ENCODE measurements around the gene TPSD1.
"Not testable (repeated sequence)": the region's sequence is repeated elsewhere in the genome, so short reads cannot be mapped to it uniquely, and the experiment has no call there.

Gene TPSD1

DNA sequence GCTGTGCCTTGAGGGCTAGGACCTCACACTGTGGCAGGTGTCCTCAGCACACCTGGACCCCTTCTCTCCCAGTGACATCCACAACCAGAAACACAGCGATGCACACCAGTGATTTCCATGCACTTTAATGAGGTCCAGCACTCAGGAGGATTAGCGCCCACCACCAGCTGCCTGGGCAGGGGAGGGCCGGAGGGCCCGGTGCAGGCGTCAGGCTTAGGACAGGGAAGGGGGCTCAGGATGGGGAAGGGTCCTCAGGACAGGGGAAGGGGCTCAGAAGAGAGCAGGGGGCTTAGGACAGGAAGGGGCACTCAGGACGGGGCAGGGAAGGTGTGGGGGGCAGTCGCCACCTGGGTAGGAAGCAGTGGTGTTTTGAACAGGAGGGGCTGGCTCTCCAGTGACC, 27.6 kb upstream of the TPSD1 start:
- not testable (repeated sequence) for DNase-seq

DNA sequence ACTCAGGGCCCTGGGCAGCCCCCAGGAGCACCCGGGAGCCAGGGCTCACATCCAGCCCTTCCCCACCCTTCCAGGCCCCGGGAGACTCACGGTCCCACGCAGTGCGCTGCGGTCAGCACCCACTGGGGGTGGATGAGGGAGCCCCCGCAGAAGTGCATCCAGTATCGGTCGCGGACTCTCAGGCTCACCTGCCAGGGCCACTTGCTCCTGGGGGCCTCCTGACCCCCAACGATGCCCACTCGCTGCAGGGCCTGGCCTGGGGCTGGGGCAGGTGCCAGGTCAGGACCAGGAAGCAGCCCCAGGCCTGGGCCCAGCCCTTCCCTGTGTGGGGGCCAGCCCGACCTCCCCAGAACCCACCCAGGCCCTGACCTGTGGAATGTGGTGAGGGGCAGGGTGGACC, 26.4 kb upstream of the TPSD1 start:
- intact Hi-C loops (cut with DNase I; ENCODE audit: low total_unique reads): not testable (repeated sequence)

More for the DNA sequence above, 27.6 kb upstream of the TPSD1 start:
- H3K4me3 ChIP-seq; intact Hi-C loops (cut with DNase I; ENCODE audit: low total_unique reads); H3K27me3 ChIP-seq; H3K9me3 ChIP-seq; H3K36me3 ChIP-seq; H3K27ac ChIP-seq: not testable (repeated sequence)
- H3K4me1 ChIP-seq: peaks cover 0 to 12% (median 5%) of the 10 kb centered on the region in 4 donors

DNA sequence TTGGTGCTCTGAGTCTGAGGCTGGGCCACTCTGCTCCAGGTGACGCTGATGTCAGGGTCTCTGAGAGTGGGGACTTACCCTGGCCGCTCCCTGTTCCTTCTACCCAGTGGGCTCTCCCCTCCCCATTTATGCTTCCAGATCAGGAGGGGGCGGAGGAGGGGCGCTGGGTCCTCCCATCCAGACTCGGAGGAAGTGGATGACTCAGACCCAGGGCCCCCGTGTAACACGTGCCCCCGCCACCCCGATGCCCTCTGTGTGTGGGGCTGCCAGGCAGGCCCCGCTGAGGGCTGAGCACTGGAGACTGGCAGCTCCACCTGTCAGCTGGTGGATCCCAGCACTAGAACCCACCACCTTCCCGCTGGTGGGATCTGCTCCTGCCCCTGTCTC, 25.8 kb upstream of the TPSD1 start, which contains the start of gene TPSB2:
TSS of gene TPSB2 (minus strand) at position 101 of the 387 bp plus-strand sequence. CDS start 233 bp downstream, outside the sequence.
- H3K27me3 ChIP-seq; H3K9me3 ChIP-seq; intact Hi-C loops (cut with DNase I; ENCODE audit: low total_unique reads); H3K4me3 ChIP-seq; H3K36me3 ChIP-seq; DNase-seq; H3K27ac ChIP-seq: not testable (repeated sequence)
- peaks cover 0 to 11% (median 5%) of the 10 kb centered on the region in 4 donors for H3K4me1 ChIP-seq

More for the DNA sequence above, 26.4 kb upstream of the TPSD1 start:
- H3K4me1 ChIP-seq: peaks cover 0 to 12% (median 5%) of the 10 kb centered on the region in 4 donors
- H3K27ac ChIP-seq, H3K27me3 ChIP-seq, DNase-seq, H3K4me3 ChIP-seq, H3K36me3 ChIP-seq, H3K9me3 ChIP-seq: not testable (repeated sequence)

DNA sequence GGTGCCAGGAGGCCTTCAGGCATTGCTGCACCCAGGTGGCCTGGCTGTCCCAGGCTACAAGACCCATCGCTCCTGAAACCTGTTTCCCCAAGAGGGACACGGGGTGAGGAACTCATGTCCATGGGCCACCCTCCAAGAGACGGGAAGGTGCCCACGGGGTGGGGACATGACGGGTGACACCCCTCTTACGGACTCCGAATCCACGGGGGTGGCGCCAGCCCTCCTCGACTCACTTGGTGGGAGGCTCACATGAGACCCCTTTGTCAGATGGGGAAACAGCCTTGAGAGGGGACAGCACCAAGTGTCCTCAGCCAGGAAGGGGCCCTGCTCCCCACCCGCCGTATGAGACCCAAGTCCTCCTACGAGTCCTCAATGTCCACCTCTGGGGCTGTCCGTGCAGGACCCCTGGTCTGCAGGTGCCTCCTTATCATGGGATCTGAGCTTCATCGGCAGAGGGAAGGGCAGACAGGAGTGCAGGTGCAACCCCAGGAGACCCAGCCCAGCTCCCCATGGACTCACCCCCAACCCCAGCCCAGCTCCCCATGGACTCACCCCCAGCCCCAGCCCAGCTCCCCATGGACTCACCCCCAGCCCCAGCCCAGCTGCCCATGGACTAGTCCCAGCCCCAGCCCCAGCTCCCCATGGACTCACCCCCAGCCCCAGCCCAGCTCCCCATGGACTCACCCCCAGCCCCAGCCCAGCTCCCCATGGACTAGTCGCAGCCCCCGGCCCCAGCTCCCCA, 25.2 kb upstream of the TPSD1 start:
- DNase-seq; H3K27ac ChIP-seq; H3K27me3 ChIP-seq; intact Hi-C loops (cut with DNase I; ENCODE audit: low total_unique reads); H3K4me1 ChIP-seq; H3K9me3 ChIP-seq; H3K4me3 ChIP-seq; H3K36me3 ChIP-seq: not testable (repeated sequence)

DNA sequence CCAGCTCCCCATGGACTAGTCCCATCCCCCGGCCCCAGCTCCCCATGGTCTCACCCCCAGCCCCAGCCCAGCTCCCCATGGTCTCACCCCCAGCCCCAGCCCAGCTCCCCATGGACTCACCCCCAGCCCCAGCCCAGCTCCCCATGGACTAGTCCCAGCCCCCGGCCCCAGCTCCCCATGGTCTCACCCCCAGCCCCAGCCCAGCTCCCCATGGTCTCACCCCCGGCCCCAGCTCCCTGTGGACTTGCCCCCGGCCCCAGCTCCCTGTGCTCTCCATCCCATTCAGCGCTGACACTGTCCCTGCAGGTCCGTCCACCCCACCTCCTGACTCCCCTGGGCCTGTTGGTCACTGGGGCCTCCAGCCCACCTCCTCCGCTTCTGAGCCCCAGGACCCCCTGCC, 24.6 kb upstream of the TPSD1 start:
- H3K27ac ChIP-seq; H3K36me3 ChIP-seq; DNase-seq; H3K4me3 ChIP-seq; H3K4me1 ChIP-seq; H3K9me3 ChIP-seq; H3K27me3 ChIP-seq; intact Hi-C loops (cut with DNase I; ENCODE audit: low total_unique reads): not testable (repeated sequence)

DNA sequence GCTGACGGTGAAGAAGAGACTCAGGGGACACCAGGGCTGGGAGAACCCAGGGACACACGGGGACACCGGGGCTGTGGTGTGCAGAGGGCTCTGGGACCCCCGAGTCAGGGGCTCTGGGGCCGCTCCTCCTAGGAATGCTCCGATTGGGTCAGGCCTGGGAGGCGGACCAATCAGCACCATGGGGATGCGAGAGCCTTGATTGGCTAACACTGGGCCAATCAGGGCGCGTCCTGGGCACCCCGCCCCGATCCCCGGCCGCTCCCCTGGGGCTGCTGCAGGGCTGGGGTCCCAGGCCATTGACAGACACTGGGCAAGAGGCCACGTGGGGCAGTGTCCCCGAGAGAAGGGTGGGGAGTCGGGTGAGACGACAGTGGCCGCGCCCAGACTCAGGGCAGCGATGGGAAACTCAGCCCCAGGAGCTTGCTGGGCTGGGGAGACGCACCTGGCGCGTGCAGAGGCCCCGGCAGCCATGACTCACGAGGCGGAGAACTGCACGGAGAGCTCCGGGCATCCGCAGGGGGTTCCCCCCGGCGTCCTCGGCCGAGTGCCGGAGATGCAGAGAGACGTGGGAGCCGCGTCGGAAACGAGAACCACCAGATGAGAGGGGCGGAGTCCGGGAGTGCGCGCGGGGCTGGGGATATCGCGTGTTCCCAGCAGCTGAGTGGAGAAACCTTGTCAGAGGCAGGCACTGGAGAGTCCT, 23.7 kb upstream of the TPSD1 start:
- intact Hi-C loops (cut with DNase I; ENCODE audit: low total_unique reads); H3K27me3 ChIP-seq; DNase-seq; H3K4me3 ChIP-seq; H3K4me1 ChIP-seq; H3K27ac ChIP-seq; H3K36me3 ChIP-seq; H3K9me3 ChIP-seq: not testable (repeated sequence)

DNA sequence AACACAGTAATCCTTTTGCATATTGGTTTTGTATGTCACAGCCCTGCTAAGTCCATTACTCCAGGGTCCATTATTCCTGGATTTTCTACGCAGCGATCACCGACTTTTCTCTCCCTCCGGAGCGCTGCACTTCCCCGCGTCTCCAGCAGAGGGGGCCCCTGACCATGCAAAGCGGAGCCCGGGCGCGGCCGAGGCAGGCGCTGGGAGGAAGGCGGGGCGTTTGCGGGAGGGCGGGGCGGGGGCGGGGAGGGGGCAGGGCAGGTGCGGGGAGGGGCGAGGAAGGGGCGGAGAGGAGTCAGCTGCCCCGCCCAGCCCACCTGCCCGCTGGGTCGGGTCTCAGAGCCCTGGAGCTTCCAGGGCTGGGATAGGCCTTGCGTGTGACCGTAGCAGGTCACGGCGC, 19.2 kb upstream of the TPSD1 start:
- intact Hi-C loops (cut with DNase I; ENCODE audit: low total_unique reads); H3K27ac ChIP-seq; H3K9me3 ChIP-seq; H3K36me3 ChIP-seq; H3K4me3 ChIP-seq; DNase-seq; H3K4me1 ChIP-seq: not testable (repeated sequence)
- peaks cover 0 to 10% of the 10 kb centered on the region in 2 donors for H3K27me3 ChIP-seq

DNA sequence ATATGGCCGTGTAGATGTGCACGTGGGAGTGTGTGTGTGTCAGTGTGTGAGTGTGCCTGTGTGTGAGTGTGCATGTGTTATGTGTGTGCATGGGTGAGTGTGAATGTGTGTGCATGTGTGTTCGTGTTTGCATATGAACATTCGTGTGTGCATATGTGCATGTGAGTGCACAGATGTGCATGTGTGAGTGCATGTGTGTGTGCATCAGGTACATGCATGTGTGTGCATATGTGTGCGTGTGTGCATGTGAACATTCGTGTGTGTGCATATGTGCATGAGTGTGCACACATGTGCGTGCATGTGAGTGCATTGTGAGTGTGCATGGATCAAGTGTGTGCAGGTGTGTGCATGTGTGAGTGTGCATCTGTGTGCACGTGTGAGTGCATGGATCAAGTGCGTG, 17.9 kb upstream of the TPSD1 start:
- Histone ChIP-seq H3K9me3 (no peaks in the 10 kb centered on the region), H3K4me1 (no peaks in the 10 kb centered on the region), H3K27me3 (peaks cover 0 to 10% of the 10 kb centered on the region in 2 donors), H3K36me3 (no peaks in the 10 kb centered on the region), H3K4me3 (no peak overlapping the region), H3K27ac (no peak overlapping the region)
- no peak for DNase-seq
- intact Hi-C loops (cut with DNase I; ENCODE audit: low total_unique reads): no loop called here
- TF ChIP-seq, protein P1, sequence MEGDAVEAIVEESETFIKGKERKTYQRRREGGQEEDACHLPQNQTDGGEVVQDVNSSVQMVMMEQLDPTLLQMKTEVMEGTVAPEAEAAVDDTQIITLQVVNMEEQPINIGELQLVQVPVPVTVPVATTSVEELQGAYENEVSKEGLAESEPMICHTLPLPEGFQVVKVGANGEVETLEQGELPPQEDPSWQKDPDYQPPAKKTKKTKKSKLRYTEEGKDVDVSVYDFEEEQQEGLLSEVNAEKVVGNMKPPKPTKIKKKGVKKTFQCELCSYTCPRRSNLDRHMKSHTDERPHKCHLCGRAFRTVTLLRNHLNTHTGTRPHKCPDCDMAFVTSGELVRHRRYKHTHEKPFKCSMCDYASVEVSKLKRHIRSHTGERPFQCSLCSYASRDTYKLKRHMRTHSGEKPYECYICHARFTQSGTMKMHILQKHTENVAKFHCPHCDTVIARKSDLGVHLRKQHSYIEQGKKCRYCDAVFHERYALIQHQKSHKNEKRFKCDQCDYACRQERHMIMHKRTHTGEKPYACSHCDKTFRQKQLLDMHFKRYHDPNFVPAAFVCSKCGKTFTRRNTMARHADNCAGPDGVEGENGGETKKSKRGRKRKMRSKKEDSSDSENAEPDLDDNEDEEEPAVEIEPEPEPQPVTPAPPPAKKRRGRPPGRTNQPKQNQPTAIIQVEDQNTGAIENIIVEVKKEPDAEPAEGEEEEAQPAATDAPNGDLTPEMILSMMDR (IDR thresholded peaks at IDR 0.05): no peak

DNA sequence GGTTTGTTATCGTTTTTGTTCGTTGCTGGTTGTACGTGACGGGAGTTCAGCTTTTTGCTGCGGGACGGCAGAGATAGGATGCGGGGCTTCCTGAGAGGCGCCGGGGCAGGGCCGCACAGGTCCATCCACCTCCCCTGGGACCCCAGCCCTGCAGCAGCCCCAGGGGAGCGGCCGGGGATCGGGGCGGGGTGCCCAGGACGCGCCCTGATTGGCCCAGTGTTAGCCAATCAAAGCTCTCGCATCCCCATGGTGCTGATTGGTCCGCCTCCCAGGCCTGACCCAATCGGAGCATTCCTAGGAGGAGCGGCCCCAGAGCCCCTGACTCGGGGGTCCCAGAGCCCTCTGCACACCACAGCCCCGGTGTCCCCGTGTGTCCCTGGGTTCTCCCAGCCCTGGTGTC, 17.0 kb upstream of the TPSD1 start:
- H3K4me3 ChIP-seq; DNase-seq; H3K4me1 ChIP-seq; intact Hi-C loops (cut with DNase I; ENCODE audit: low total_unique reads); H3K36me3 ChIP-seq; H3K9me3 ChIP-seq; H3K27ac ChIP-seq: not testable (repeated sequence)
- peaks cover 0 to 13% of the 10 kb centered on the region in 2 donors for H3K27me3 ChIP-seq

DNA sequence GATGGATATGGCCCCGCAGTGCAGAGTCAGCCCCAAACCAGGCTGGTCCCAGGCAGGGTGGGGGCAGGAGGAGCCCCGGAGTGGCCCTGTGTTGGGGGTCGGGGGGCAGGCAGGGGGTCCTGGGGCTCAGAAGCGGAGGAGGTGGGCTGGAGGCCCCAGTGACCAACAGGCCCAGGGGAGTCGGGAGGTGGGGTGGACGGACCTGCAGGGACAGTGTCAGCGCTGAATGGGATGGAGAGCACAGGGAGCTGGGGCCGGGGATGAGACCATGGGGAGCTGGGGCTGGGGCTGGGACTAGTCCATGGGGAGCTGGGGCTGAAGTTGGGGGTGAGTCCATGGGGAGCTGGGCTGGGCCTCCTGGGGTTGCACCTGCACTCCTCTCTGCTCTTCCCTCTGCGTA, 16.3 kb upstream of the TPSD1 start:
- H3K36me3 ChIP-seq; H3K4me1 ChIP-seq; DNase-seq; H3K27ac ChIP-seq; intact Hi-C loops (cut with DNase I; ENCODE audit: low total_unique reads); H3K9me3 ChIP-seq; H3K4me3 ChIP-seq: not testable (repeated sequence)
- peaks cover 0 to 19% of the 10 kb centered on the region in 2 donors for H3K27me3 ChIP-seq

DNA sequence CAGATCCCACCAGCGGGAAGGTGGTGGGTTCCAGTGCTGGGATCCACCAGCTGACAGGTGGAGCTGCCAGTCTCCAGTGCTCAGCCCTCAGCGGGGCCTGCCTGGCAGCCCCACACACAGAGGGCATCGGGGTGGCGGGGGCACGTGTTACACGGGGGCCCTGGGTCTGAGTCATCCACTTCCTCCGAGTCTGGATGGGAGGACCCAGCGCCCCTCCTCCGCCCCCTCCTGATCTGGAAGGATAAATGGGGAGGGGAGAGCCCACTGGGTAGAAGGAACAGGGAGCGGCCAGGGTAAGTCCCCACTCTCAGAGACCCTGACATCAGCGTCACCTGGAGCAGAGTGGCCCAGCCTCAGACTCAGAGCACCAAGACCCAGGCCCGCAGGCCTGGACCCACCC, 15.4 kb upstream of the TPSD1 start, which contains the start of gene TPSAB1:
TSS of gene TPSAB1 (plus strand) at position 270 of the 400 bp plus-strand sequence. CDS start 234 bp downstream, outside the sequence.
- H3K36me3 ChIP-seq; DNase-seq; H3K27ac ChIP-seq; intact Hi-C loops (cut with DNase I; ENCODE audit: low total_unique reads); H3K4me3 ChIP-seq; H3K4me1 ChIP-seq; H3K9me3 ChIP-seq: not testable (repeated sequence)
- peaks cover 0 to 23% of the 10 kb centered on the region in 2 donors for H3K27me3 ChIP-seq

DNA sequence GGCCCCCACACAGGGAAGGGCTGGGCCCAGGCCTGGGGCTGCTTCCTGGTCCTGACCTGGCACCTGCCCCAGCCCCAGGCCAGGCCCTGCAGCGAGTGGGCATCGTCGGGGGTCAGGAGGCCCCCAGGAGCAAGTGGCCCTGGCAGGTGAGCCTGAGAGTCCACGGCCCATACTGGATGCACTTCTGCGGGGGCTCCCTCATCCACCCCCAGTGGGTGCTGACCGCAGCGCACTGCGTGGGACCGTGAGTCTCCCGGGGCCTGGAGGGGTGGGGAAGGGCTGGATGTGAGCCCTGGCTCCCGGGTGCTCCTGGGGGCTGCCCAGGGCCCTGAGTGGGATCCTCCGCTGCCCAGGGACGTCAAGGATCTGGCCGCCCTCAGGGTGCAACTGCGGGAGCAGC, 14.8 kb upstream of the TPSD1 start:
- H3K4me1 ChIP-seq; H3K9me3 ChIP-seq; intact Hi-C loops (cut with DNase I; ENCODE audit: low total_unique reads); DNase-seq; H3K36me3 ChIP-seq; H3K4me3 ChIP-seq; H3K27ac ChIP-seq: not testable (repeated sequence)
- peaks cover 0 to 30% of the 10 kb centered on the region in 2 donors for H3K27me3 ChIP-seq

DNA sequence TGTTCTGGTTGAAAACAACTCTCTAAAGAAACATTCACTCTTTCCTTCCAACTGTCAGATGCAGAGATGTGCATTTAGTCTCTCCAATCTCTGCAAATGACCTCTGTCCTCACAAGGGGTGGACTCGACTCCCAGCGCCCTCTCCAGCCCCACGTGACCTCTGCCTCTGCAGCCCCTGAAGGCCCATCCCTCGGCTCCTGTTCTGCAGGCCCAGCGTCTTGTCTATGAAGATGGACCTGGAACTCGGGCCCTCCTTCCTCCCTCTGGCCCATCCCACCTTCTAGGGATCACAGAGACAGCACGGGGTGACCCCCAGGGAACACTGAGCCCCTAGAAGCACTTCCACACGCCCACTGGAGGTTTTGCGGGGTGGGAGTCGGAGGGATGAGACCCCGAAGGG, 12.5 kb upstream of the TPSD1 start:
- H3K4me1 ChIP-seq; H3K36me3 ChIP-seq; DNase-seq; H3K4me3 ChIP-seq; H3K27ac ChIP-seq; H3K9me3 ChIP-seq; intact Hi-C loops (cut with DNase I; ENCODE audit: low total_unique reads): not testable (repeated sequence)
- peaks cover 0 to 40% of the 10 kb centered on the region in 2 donors for H3K27me3 ChIP-seq

Data from tibial artery (tissue), 4 donors.